SU-DHL-6 (cell line): ENCODE results near the gene CRTC3.

Experiments
- H2AFZ ChIP-seq: fragments of 200-600 bp; sonication (generic); 2 replicates; pipeline ENCODE4 v1.6.1; 2014; ENCODE audit warnings: low read depth, mild to moderate bottlenecking, moderate library complexity, mixed read lengths, antibody characterized with exemption, low read length; ENCODE audit not compliant: severe bottlenecking
- H3F3A ChIP-seq: fragments of 200-600 bp; shearing (Covaris generic); 2 replicates; pipeline ENCODE4 v1.6.0; 2016; ENCODE audit warnings: antibody characterized with exemption, mild to moderate bottlenecking; ENCODE audit not compliant: insufficient read depth
- H3K27ac ChIP-seq: fragments of 200-600 bp; sonication (generic); 2 replicates; pipeline ENCODE4 v1.5.1; 2016; ENCODE audit warnings: low read depth, mild to moderate bottlenecking, low read length, moderate library complexity, mixed read lengths
- H3K27me3 ChIP-seq: fragments of 200-600 bp; sonication (generic), shearing (Covaris generic); 2 replicates; pipeline ENCODE4 v1.6.0; 2014; ENCODE audit warnings: mild to moderate bottlenecking, low read length
- H3K36me3 ChIP-seq: fragments of 200-600 bp; sonication (generic); 2 replicates; pipeline ENCODE4 v1.6.1; 2014; ENCODE audit warnings: mild to moderate bottlenecking, low read length, mixed read lengths
- H3K4me2 ChIP-seq: fragments of 300-600, 200-600 bp; shearing (Covaris generic), sonication (generic); 2 replicates; pipeline ENCODE4 v1.6.0; 2014; ENCODE audit warnings: low read length, low read depth, mild to moderate bottlenecking; ENCODE audit not compliant: poor library complexity, severe bottlenecking
- H3K4me3 ChIP-seq: fragments of 200-600 bp; sonication (generic); 2 replicates; pipeline ENCODE4 v1.5.1; 2014; ENCODE audit warnings: antibody characterized with exemption, low read length, mild to moderate bottlenecking, mixed read lengths; ENCODE audit not compliant: insufficient read depth, poor library complexity, severe bottlenecking
- H3K79me2 ChIP-seq: fragments of 200-600 bp; sonication (generic); 2 replicates; pipeline ENCODE4 v1.6.1; 2014; ENCODE audit warnings: mild to moderate bottlenecking, low read length, moderate library complexity; ENCODE audit not compliant: insufficient read depth
- H3K9ac ChIP-seq: fragments of 200-600 bp; sonication (generic); 2 replicates; pipeline ENCODE4 v1.7.0; 2014; ENCODE audit warnings: mild to moderate bottlenecking, low read length
- H3K9me2 ChIP-seq: fragments of 200-600 bp; sonication (generic); replicated peaks from 2 replicates; pipeline ENCODE4 v1.6.1; 2014; ENCODE audit warnings: low read length; ENCODE audit not compliant: insufficient read depth
- H3K9me3 ChIP-seq: fragments of 200-600 bp; sonication (generic); 2 replicates; pipeline ENCODE4 v1.6.1; 2014; ENCODE audit warnings: low read length, mixed read lengths; ENCODE audit not compliant: insufficient read depth
- H4K20me1 ChIP-seq: fragments of 200-600 bp; sonication (generic); 2 replicates; pipeline ENCODE4 v1.6.1; 2014; ENCODE audit warnings: low read depth, mild to moderate bottlenecking, antibody characterized with exemption, low read length, moderate library complexity, mixed read lengths
- EZH2phosphoT487 ChIP-seq: fragments of 200-600 bp; sonication (generic), shearing (Covaris generic); conservative IDR thresholded peaks from 2 replicates; pipeline ENCODE4 v1.6.1; 2018; ENCODE audit warnings: mild to moderate bottlenecking, antibody characterized with exemption, low read length, moderate library complexity, mixed read lengths
- TF ChIP-seq, protein P1 (sequence below): fragments of 200-600 bp; sonication (generic); IDR thresholded peaks from one replicate; pipeline ENCODE4 v1.5.1; 2017; ENCODE audit warnings: antibody characterized with exemption, mild to moderate bottlenecking, low read length, moderate library complexity; ENCODE audit not compliant: insufficient read depth, poor library complexity, severe bottlenecking

Gene CRTC3

DNA sequence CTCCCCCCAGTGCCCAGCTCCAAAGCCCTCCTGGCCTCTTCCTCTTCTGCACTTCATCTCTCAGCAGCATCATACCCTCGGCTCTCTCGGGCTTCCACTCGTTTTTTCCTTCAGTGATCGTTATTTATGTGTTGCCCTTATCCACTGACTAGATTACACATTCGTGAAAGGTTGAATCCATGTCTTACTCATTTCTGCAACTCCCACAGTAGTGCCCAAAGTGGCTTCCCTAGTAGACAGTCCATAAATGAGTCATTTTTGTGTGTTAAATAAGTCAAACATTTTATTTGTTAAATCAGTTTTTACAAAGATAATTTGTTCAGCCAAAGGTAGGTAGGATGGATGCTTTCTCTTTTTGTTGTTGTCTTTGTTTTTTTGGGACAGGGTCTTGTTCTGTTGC, 87.4 kb downstream of the CRTC3 start:
- no peak for TF ChIP-seq EZH2phosphoT487
- TF ChIP-seq, protein P1, sequence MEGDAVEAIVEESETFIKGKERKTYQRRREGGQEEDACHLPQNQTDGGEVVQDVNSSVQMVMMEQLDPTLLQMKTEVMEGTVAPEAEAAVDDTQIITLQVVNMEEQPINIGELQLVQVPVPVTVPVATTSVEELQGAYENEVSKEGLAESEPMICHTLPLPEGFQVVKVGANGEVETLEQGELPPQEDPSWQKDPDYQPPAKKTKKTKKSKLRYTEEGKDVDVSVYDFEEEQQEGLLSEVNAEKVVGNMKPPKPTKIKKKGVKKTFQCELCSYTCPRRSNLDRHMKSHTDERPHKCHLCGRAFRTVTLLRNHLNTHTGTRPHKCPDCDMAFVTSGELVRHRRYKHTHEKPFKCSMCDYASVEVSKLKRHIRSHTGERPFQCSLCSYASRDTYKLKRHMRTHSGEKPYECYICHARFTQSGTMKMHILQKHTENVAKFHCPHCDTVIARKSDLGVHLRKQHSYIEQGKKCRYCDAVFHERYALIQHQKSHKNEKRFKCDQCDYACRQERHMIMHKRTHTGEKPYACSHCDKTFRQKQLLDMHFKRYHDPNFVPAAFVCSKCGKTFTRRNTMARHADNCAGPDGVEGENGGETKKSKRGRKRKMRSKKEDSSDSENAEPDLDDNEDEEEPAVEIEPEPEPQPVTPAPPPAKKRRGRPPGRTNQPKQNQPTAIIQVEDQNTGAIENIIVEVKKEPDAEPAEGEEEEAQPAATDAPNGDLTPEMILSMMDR = no peak
- Histone ChIP-seq H4K20me1 (no peaks in the 10 kb centered on the region), H3K36me3 (no peaks in the 10 kb centered on the region), H3K9me2 (no peaks in the 10 kb centered on the region), H3K79me2 (no peaks in the 10 kb centered on the region), H3K27me3 (no peaks in the 10 kb centered on the region), H3F3A (no peaks in the 10 kb centered on the region), H3K4me3 (no peak overlapping the region), H3K9ac (no peak overlapping the region), H3K9me3 (no peaks in the 10 kb centered on the region), H3K4me2 (no peak overlapping the region), H2AFZ (no peak overlapping the region), H3K27ac (no peak overlapping the region)

DNA sequence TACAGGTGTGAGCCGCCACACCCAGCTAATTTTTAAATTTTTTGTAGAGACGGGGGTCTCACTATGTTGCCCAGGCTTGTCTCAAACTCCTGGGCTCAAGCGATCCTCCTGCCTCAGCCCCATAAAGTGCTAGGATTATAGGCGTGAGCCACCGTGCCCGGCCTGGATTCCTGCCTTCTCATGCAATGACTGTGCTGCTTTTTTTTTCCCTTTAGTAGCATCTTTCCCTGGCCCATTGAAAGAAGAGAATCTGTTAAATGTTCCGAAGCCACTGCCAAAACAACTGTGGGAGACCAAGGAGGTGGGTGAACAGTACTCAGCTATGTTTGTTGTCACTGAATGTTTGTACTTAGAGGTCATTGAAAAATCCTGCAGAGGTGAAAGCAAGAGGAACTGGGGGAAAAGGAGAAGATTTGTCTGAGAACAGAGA, 88.0 kb downstream of the CRTC3 start:
- no peak overlapping the region for H3K4me2 ChIP-seq
- no peaks in the 10 kb centered on the region for H3F3A ChIP-seq
- no peaks in the 10 kb centered on the region for H4K20me1 ChIP-seq
- H3K9me2 ChIP-seq = no peaks in the 10 kb centered on the region
- no peak overlapping the region for H3K9ac ChIP-seq
- no peaks in the 10 kb centered on the region for H3K79me2 ChIP-seq
- no peaks in the 10 kb centered on the region for H3K36me3 ChIP-seq
- no peak for TF ChIP-seq EZH2phosphoT487
- H3K27ac ChIP-seq = no peak overlapping the region
- no peaks in the 10 kb centered on the region for H3K9me3 ChIP-seq
- no peak overlapping the region for H3K4me3 ChIP-seq
- no peak overlapping the region for H2AFZ ChIP-seq
- no peaks in the 10 kb centered on the region for H3K27me3 ChIP-seq

DNA sequence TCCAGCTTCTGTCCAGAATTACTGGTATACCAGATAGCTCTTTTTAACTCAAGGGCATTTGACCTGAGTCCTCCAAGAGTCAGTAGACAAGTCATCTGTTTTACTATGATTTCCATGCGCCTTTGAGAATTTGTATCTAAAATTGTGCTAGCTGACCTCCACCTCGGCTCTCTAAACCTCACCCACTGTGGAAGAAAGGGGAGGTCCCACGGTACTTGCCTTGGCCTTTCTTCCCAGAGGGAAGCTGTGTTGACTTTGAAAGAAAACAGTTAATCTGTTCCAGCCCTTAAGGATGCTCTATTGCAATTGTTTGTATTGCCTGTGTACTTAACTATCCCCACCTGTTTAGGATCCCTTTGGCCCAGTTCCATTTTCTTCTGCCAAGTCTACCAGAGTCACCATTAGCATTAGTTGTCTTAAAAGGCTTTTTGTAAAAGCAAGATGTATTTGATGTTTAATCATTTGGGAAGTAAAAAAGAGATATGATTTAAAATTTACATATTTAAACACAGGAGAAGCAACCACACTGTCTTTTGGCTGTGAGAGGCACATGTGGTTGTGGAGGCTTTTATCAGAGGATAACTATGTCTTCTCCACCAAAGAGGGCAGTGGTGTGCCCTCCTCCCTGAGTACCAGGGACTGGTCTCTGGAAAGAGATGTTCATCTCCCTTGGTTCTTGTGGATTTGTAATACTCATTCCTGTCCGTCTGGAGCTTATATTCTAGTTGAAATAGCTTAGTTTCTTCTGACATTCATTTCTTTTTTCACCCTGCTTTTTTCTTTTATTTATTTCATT, 88.8 kb downstream of the CRTC3 start:
- Histone ChIP-seq H4K20me1 (no peaks in the 10 kb centered on the region), H3K9me2 (no peaks in the 10 kb centered on the region), H3K36me3 (no peaks in the 10 kb centered on the region), H3K4me2 (no peak overlapping the region), H3K9ac (no peak overlapping the region), H3K9me3 (no peaks in the 10 kb centered on the region), H3K27ac (no peak overlapping the region), H3F3A (no peaks in the 10 kb centered on the region), H3K4me3 (no peak overlapping the region), H3K79me2 (no peaks in the 10 kb centered on the region), H2AFZ (no peak overlapping the region), H3K27me3 (no peaks in the 10 kb centered on the region)
- TF ChIP-seq, protein P1 = no peak
- TF ChIP-seq EZH2phosphoT487 = no peak

DNA sequence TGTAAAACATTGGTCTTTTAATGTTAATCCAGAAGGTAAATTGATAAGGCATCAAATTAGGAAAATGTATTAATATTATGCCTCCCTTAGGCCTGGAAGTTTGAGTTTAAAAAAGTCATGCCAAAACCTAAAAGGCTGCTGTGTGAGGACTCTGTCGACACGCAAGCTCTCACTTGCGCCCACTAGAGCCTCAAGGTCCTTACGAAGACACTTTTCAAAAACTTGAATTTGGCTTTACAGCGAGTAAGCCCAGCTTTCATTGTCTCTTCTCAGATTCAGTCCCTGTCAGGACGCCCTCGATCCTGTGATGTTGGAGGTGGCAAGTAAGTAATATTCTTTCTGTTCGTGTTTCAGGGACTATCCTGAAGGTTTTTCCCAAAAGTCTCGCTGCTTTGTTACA, 89.7 kb downstream of the CRTC3 start:
- Histone ChIP-seq H3K27me3 (no peaks in the 10 kb centered on the region), H3K9ac (no peak overlapping the region), H3K4me3 (no peak overlapping the region), H3K4me2 (no peak overlapping the region), H3F3A (no peaks in the 10 kb centered on the region), H3K27ac (no peak overlapping the region), H3K9me3 (no peaks in the 10 kb centered on the region), H3K79me2 (no peaks in the 10 kb centered on the region), H3K36me3 (no peaks in the 10 kb centered on the region), H3K9me2 (no peaks in the 10 kb centered on the region), H4K20me1 (no peaks in the 10 kb centered on the region), H2AFZ (no peak overlapping the region)
- TF ChIP-seq, protein P1 = no peak
- TF ChIP-seq EZH2phosphoT487 = no peak
